ENCODE data around the gene TTBK2.
A peak's percentile ranks its signal among the peaks of the same experiment; 100 is the strongest.

TTBK2 gene

GRCh38 chr15:42750306-42750705 lies 170.3 kb downstream of the TTBK2 start:
- DNase-seq = no peak

- no peak for DNase-seq
These were observed 171.3 kb downstream of the TTBK2 start for GRCh38 chr15:42749266-42749665.

DNA sequence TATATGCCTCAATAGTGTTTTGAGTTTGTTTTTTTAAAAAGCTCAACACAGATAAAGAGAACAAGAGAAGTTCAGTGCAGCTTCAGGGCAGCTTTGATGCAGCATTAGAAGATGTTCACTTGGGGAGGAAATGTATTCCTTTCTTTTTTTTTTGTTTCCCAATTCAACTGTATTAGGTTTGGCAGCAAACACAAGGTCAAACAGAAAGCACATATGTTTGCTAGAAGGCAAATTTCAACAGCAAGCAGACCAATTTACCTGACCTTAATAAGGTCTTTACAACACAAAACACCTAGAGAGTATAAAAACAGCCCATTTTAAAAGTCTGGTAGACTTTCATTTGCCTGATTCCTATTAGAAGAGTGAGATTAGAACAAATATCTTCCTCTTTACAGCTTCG lies 176.4 kb downstream of the TTBK2 start:
- no peak for DNase-seq

DNA sequence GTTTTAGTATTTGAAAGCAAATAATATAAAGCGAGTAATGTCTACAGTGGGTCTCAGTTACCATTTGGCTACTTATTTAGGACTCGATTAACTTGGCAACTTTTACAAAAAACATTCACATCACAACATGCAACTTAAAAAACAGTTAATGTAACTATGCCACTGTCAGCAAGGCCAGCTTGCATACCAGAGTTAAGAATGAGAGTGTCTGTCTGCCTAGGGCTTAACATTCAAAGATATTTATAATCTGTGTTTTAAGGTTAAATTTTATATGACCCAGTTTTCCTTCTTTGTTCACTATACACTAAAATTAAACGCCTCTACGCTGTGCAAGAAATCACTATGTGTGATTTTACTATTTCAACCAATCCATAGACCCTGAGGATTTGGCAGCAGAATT lies 178.4 kb downstream of the TTBK2 start:
- DNase-seq = no peak

GRCh38 chr15:42741710-42742109 lies 178.9 kb downstream of the TTBK2 start:
- no peak for DNase-seq

DNA sequence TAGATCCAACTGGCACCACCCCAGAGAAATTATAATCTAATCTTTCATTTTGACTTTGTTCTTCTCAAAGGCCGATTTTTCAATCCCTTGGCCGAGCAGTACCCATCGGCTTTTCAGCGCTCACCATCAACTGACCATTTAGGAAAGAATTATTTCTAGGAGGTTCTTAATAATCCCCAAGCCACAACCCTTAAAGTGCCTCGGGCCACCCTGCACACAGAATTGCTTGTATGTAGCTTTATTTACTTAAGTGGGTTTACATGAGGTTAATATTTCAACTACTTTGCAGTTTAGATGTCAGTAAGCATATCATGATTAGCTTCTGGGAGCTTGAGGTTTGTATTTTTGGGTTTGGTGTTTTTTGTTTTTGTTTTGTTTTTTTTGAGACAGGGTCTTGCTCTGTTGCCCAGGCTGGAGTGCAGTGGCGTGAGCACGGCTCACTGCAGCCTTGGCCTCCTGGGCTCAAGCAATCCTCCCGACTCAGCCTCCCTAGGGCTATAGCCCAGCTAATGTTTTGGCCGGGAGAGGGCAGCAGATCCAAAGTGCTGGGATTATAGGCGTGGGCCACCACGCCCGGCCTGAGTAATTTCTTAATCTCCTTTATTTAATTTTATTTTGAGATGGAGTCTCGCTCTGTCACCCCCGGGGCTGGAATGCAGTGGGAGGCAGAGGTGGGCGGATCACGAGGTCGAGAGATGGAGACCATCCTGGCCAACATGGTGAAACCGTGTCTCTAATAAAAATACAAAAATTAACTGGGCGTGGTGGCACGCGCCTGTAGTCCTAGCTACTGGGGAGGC lies 182.8 kb downstream of the TTBK2 start:
- DNase-seq = no peak

- DNase-seq = peak; percentile 70
These were observed 183.6 kb downstream of the TTBK2 start, which contains the start of gene CDAN1 for GRCh38 chr15:42736793-42737528. Gene CDAN1 (minus strand): TSS chr15:42737128. CDS start chr15:42737102, 26 bp downstream.

DNA sequence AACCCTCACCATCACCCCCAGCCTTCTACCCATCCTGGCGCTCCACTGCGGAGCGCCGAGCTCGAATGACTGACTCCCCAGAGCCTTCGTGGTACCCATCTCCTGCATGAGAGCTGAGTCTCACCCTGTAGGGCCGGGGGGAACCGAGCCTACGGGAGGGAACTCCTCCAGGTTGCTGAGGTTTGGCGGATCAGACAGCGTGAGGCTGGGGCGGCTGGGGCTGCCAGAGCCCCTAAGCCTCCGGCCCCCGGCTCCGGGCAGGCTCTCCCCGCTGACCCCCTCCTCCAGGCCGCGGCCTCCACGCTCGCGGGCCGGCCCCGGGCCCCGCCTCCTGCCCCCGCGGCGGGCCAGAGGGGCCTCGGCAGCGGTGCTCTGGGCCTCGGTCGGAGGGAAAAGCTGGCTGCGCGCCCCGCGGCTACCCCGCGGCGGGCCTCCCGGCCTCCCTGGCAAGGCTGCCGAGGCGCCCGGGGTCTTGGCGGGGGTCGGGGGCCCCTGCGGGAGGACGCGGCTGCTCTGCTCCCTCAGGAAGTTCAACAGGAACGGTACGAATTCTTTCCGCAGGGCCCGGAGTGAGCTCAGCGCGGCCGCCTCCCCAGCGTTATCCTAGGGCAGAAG lies 184.3 kb downstream of the TTBK2 start:
- DNase-seq = no peak

DNA sequence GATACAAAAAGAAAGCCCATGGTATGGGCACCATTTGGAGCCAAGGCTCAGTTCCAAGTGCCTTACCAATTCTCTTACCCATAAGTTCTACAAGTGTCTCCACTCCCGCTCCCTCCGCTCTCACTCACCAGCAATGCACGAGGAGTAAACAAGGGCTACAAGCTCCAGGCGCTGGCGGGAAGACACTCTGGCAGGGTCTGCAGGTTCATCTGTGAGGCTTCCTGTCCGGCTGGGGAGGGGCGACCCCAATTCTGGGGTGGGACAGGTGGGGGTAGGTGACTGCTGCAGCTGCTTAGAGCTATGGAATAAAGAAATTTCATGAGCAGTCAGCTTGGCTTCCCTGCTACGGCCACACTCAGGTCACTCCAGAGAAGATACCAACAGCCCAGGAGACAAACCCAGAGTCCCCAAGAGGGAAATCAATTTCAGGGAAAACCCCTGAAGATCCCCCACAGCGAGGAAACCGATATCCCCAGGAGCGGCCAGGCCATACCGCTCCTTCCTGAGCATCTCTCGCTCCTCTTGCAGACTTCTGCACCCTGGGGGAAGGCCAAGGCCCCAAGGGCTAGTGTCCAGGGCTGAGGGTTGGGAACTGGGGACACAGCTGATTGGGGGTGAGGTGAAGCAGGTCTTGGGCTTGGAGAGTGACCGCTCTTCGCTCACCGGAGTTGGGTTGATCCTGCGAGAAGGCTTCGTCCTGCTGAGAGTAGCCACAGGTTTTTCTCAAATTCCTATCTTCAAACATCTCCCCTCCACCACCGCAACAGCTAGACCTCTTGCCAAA lies 185.0 kb downstream of the TTBK2 start:
- DNase-seq = no peak

DNA sequence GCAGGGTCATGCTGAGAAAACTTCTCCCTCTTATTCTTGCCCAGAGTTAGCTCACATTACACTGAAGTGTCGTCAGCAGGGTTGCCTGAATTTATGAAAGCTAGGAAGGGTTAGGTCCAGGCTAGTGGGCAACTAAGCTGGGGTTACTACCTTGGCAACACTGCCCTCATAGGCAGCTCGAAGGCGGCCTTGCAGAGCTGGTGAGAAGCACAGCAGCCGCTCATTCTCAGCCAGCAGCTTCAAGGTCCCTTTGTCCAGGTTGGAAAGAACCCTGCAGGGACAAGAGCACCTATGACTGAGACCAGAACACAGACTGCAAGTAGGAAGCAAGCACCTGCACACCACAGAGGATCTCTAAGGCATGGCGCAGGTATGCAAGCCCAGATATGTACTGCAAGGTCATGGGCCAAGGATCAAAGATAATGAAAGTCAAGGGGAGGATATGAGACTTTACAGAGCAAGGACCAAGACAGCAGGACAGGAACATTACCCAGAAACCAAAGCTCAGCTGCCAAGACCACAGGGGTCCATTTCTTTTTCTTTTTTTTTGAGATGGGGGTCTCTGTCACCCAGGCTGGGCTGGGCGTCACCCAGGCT lies 186.4 kb downstream of the TTBK2 start:
- no peak for DNase-seq

- DNase-seq = no peak
These were observed 187.6 kb downstream of the TTBK2 start for GRCh38 chr15:42733027-42733426.

DNA sequence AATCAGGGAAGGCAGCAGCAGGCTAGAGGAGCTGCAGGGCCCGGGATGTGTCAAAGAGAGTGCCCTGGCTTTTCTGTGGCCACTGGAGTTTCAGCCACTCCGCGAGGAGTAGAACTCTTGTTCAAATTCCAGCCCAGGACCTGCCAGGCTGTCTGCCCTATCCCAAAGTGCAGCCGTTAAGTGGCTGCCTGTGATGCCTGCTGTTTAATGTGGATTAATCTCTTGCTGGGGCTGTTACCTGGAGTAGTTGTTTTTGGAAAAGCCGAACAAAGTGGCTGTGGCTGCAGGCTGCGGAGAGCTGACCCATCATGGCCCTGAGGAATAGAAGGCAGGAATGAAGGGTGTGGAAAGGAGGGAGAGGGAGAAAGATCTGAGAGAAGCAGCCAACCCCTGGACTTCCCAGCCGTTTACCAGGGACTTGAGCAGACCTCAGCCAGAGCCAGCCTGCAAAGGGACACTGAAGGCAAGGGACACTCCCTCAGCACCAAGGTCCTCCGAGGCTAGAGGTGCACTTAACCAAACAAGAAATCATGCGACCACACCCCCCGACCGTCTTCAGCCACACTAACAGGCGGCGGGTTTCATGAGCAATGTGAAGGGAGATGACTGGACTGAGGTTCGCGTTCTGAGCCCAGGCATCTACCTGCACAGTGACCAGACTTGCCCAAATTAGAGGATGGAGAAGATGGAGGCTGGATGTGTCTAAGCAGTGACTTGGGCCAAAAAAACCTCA lies 188.3 kb downstream of the TTBK2 start:
- no peak for DNase-seq

DNA sequence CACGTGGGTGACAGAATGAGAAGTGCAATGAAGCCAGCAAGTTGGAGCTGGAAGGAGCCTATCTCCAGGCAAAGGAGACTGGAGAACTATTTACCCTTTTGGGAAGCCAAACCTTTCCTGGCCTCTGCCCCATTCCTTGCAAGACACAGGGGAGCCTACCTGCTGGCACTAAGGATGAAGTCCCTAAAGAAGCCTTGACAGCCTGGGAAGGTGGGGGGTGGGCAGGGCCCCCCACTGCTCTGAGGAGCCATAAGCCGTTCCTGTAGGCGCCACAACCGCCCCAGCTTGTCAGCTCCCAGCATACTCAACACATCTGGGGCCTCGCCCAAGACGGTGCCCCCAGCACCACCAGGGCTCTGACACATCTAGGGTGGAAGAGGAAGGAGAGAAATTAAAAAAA lies 189.1 kb downstream of the TTBK2 start:
- no peak for DNase-seq

GRCh38 chr15:42730536-42730935 lies 190.0 kb downstream of the TTBK2 start:
- no peak for DNase-seq

DNA sequence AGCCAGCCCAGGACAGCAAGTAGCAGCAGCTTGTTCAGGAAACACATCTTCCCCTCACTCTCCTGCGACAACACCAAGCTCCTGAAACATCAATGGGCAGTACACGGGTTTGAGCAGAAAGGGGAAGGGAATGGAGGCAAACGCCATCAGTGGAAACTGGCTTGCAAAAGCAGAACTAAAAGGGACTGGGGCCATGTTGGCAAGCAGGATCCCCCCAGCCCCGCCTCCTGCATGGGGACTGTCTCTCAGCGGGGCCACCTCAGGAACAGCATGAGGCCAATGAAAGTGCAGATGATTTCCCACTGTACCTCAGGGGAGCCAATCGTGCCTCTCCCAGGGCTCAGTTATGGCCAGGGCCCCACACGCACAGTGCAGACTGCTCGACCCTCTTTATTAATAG lies 190.4 kb downstream of the TTBK2 start:
- no peak for DNase-seq

DNA sequence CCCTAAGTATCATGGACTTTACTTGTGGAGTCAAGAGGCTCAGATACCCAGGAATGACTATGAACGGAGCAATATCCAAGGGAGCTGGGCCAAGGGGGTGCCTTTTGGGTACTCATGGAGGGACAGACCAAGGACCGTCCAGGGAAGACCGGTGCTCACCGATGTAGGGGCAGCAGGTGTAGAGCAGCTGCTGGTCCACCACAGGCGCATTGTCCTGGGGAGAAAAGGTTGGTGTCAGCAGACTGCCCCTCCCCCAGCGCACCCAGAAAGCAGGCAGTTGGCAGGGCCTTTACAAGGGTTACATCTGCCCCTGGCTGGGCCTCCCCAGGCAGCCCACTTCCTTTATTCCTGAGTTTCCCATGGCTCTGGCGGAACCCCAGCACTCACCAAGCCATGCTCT lies 191.2 kb downstream of the TTBK2 start:
- no peak for DNase-seq

GRCh38 chr15:42728972-42729371 lies 191.6 kb downstream of the TTBK2 start:
- DNase-seq = no peak

DNA sequence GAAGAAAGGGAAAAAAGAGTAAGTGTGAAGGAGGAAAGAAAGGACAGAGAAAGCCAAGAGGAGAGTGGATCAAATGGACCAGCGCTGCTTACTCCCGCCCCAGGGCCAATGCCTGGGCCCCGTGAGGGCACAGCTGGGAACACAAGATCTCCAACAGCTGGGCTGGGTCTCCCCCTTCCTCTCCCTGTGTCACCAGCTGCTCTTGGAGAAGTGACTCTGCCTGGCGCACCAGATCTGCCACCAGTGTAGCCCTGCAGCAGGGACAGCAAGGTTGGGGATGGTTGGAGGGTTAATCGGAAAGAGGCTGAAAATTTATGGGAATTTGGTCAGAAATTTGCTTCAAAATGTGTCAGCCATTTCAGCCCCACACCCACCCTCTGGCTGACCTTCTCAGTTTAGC lies 192.0 kb downstream of the TTBK2 start:
- DNase-seq = no peak

DNA sequence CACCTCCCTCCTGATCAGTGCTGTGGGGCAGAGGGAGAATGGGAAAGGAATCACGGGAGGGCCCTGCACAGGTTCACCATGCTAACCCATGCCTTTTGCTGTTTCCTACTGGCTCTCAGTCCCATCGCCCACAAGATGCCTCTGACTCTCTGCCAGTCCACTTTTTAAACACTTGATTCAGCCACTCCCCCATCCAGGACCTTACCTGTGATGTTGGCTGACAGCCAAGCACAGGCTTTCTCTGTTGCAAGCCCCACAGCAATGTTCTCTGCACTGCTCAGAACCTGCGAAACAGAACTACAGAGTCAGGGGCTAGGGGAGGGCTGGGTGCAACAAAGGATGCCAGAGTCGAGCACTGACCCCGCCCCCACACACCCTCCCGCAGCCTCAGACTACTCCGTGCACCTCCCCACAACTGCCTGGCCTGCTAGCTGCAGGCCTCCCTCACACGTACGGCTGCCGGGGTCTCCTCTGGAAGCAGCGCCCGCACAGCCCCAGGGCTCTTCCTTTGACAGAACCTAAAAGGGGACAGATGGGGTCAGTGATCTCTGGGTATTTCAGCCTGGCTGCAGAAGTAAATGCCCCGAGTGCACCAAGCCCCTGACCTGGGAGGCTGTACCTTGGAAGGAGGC lies 192.7 kb downstream of the TTBK2 start:
- no peak for DNase-seq

DNA sequence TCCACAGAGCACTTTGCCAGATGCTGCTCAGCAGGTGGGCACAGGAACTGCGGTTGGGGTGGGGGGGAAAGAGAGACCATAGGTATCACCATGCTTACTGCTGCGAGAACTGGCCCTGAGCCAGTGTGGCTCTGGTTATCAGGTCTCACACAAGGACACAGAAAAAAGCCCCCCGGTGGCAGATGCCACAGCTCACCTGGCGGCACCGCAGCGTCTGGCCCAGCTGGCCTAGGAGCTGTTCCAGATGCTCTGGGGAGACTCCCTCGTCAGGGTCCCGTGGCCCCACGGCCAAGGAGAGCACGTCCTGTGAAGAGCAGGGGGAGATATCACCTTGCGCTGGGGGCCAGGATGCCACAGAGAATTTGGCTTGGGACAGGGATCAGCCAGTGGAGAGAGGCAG lies 194.5 kb downstream of the TTBK2 start:
- peak; percentile 60 for DNase-seq

DNA sequence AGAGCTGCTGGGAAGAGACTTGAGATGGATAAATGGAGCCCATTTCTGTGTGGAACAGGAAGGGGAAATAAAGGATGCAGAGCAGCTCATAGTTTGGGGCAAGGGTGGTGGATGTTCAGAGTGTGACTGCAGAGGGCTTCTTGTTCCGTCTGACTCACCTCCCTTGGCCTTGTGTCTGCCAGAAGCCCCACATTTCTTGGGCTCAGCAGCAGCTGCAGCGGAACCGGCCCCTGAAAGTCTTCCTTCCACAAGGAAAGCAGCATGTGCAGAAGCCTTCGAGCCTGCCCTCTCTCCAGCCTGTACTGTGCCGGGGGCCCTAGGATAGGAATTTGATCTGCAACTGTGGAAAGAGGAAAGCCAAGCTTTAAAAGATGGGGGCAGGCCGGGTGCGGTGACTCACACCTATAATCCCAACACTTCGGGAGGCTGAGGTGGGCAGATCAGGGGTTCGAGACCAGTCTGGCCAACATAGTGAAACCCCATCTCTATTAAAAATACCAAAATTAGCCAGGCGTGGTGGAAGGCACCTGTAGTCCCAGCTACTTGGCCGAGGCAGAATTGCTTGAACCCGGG lies 195.2 kb downstream of the TTBK2 start:
- DNase-seq = no peak

Measured in COR-L47 (cell line).